Mesothelial cell of epicardium (in vitro differentiated cells): ENCODE measurements around the gene CD4. TPM values are rescaled to one million over a fixed set of nuclear protein-coding genes. Genes with fewer than 3 reads are reported as not detected.

Source experiments
- DNase-seq, 2 experiments: peaks; one replicate each; pipeline ENCODE4 v3.0.0; 2021; ENCODE audit warnings: low spot score in 2 of 2; ENCODE audit not compliant: unreplicated experiment in 2 of 2
- H3K27ac Mint-ChIP-seq: 2 replicates; pipeline ENCODE4 v1.8.0; 2021; ENCODE audit warnings: mixed read lengths
- H3K27me3 Mint-ChIP-seq: 2 replicates; pipeline ENCODE4 v1.8.0; 2021; ENCODE audit warnings: low read depth, mixed read lengths
- H3K36me3 Mint-ChIP-seq: 2 replicates; pipeline ENCODE4 v1.8.0; 2021; ENCODE audit warnings: mixed read lengths
- H3K4me1 Mint-ChIP-seq: 2 replicates; pipeline ENCODE4 v1.8.0; 2021; ENCODE audit warnings: mixed read lengths
- H3K4me3 Mint-ChIP-seq: 2 replicates; pipeline ENCODE4 v1.8.0; 2021; ENCODE audit warnings: mild to moderate bottlenecking, moderate library complexity, mixed read lengths
- H3K9me3 Mint-ChIP-seq: 2 replicates; pipeline ENCODE4 v1.8.0; 2021; ENCODE audit warnings: mixed read lengths
- CTCF ChIP-seq: fragments of 200-600 bp; sonication (generic); IDR thresholded peaks from one replicate; pipeline ENCODE4 v1.5.0; 2021; ENCODE audit warnings: antibody characterized with exemption; ENCODE audit not compliant: unreplicated experiment
- total RNA-seq: library from RNA; stranded (reverse); gene quantifications from 3 replicates; pipeline ENCODE4 v1.2.1, GENCODE V29; 2021

CD4 gene
- total RNA-seq, 1 donor from 2014 or later = 3.8 TPM

- Mint-ChIP-seq H3K4me3 (no peak overlapping the region), H3K4me1 (peaks cover 31% of the 10 kb centered on the region)
Measured at GRCh38 chr12:6817098-6817497, 27.8 kb downstream of the CD4 start.

GRCh38 chr12:6817662-6818157 is 28.4 kb downstream of the CD4 start:
- no peak for DNase-seq
- H3K27me3 Mint-ChIP-seq = peaks cover 7% of the 10 kb centered on the region
- no peak overlapping the region for H3K27ac Mint-ChIP-seq
- H3K4me1 Mint-ChIP-seq = peaks cover 37% of the 10 kb centered on the region
- H3K9me3 Mint-ChIP-seq = no peaks in the 10 kb centered on the region
- H3K4me3 Mint-ChIP-seq = no peak overlapping the region
- TF ChIP-seq CTCF = no peak
- no peaks in the 10 kb centered on the region for H3K36me3 Mint-ChIP-seq

More at GRCh38 chr12:6817098-6817497, 27.8 kb downstream of the CD4 start:
- Mint-ChIP-seq H3K36me3 (no peaks in the 10 kb centered on the region), H3K27me3 (peaks cover 6% of the 10 kb centered on the region), H3K9me3 (no peaks in the 10 kb centered on the region), H3K27ac (no peak overlapping the region)
- DNase-seq = no peak
- no peak for TF ChIP-seq CTCF

GRCh38 chr12:6818222-6818621 is 28.9 kb downstream of the CD4 start:
- Mint-ChIP-seq H3K9me3 (no peaks in the 10 kb centered on the region), H3K36me3 (no peaks in the 10 kb centered on the region), H3K4me1 (peaks cover 42% of the 10 kb centered on the region), H3K27me3 (peaks cover 8% of the 10 kb centered on the region), H3K4me3 (no peak overlapping the region), H3K27ac (peak overlapping the region; percentile 65)
- DNase-seq = no peak
- no peak for TF ChIP-seq CTCF

GRCh38 chr12:6818645-6819044 is 29.3 kb downstream of the CD4 start:
- Mint-ChIP-seq H3K4me3 (no peak overlapping the region), H3K27me3 (peaks cover 8% of the 10 kb centered on the region), H3K4me1 (peaks cover 45% of the 10 kb centered on the region), H3K27ac (peak overlapping the region; percentile 65), H3K9me3 (no peaks in the 10 kb centered on the region), H3K36me3 (no peaks in the 10 kb centered on the region)
- no peak for DNase-seq
- TF ChIP-seq CTCF = no peak

GRCh38 chr12:6819106-6820030 is 30.0 kb downstream of the CD4 start:
- H3K9me3 Mint-ChIP-seq = no peaks in the 10 kb centered on the region
- H3K27ac Mint-ChIP-seq = peak overlapping the region; percentile 61
- peaks cover 45% of the 10 kb centered on the region for H3K4me1 Mint-ChIP-seq
- no peak for DNase-seq
- H3K36me3 Mint-ChIP-seq = no peaks in the 10 kb centered on the region
- H3K27me3 Mint-ChIP-seq = peaks cover 5% of the 10 kb centered on the region
- TF ChIP-seq CTCF = no peak
- no peak overlapping the region for H3K4me3 Mint-ChIP-seq
